RWPE1 (cell line): ENCODE results near the gene POU6F2.

Source experiments
- CTCF ChIA-PET: fragments of 350-600 bp; sonication (Branson Sonifier 250); formaldehyde crosslinking; extraction: SDS; loops from one replicate; lab custom pipeline; 2021; lab: Yijun Ruan, JAX
- POLR2A ChIA-PET: fragments of 400-600 bp; formaldehyde crosslinking; extraction: SDS; loops from one replicate; lab custom pipeline; 2020; ENCODE audit warnings: antibody characterized with exemption; ENCODE audit not compliant: low non-redundant PET; lab: Yijun Ruan, JAX
- DNase-seq: peaks from one replicate; pipeline ENCODE4 v3.0.0; 2012; ENCODE audit warnings: low spot score
- H3K27ac ChIP-seq: fragments of 450-650 bp; 2 replicates; pipeline ENCODE4 v1.5.1; 2017
- TF ChIP-seq, protein P1 (sequence below): fragments of 450-650 bp; conservative IDR thresholded peaks from 2 replicates; pipeline ENCODE4 v1.5.1; 2017; ENCODE audit warnings: low read depth, mild to moderate bottlenecking

POU6F2 gene

DNA sequence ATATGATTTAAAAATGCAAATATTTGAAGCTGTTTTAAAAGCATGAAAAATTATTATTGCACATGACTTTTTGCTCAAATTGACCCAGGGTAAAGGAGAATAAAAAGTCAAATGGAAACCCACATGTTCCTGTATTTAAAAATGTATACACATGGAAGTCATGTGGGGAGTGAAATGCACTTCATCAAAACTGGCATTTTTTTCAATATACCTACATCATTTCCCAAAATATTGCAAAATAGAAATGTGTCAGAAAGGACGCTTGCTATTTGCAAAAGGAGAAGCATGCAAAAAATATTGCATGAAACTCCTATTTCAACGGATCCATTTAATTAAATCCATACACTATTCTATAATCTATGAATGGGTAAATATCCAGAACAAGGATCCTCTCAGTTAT lies 117.0 kb downstream of the POU6F2 start:
- ChIA-PET POLR2A (no interaction called here), CTCF (interaction anchor here (0.6 kb wide), 1 partner anchor 160 kb away, joined by 3 read pairs; no protein-coding TSS in a partner anchor)
- no peak for DNase-seq
- TF ChIP-seq, protein P1, sequence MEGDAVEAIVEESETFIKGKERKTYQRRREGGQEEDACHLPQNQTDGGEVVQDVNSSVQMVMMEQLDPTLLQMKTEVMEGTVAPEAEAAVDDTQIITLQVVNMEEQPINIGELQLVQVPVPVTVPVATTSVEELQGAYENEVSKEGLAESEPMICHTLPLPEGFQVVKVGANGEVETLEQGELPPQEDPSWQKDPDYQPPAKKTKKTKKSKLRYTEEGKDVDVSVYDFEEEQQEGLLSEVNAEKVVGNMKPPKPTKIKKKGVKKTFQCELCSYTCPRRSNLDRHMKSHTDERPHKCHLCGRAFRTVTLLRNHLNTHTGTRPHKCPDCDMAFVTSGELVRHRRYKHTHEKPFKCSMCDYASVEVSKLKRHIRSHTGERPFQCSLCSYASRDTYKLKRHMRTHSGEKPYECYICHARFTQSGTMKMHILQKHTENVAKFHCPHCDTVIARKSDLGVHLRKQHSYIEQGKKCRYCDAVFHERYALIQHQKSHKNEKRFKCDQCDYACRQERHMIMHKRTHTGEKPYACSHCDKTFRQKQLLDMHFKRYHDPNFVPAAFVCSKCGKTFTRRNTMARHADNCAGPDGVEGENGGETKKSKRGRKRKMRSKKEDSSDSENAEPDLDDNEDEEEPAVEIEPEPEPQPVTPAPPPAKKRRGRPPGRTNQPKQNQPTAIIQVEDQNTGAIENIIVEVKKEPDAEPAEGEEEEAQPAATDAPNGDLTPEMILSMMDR = no peak
- H3K27ac ChIP-seq = no peak overlapping the region

DNA sequence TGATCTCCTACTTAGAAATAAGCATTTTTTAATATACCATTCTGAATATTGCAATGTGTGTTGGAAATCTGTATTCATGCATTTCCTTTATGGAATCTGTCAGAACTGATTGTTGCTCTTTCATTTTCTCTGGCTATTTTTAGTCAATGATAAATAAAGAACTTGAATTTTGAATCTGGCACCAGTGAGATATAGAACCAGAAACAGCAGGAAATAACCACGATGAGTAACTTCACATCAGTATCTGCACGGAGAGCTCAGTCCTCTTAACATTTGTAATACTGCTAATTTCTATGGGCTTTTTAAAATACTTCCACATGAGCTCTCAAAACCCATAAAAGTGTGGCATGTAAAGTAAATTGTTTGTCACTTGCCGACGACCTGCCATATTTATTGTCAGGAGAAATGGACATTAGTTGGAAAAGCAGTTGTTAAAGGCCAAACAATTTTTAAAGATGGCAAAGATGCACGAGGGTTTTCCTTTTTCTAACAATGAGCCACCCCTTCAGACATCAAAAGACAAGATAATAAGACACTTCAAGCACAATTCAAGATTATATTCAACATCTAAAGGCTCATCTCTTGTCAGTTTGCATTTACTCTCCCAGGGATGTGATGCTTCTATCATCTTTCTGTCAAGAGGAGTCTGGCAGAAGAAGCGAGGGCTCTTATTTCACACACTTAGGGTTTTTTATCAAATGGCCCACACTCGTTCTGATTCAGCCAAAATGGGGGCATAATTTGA lies 118.3 kb downstream of the POU6F2 start:
- no peak for DNase-seq

DNA sequence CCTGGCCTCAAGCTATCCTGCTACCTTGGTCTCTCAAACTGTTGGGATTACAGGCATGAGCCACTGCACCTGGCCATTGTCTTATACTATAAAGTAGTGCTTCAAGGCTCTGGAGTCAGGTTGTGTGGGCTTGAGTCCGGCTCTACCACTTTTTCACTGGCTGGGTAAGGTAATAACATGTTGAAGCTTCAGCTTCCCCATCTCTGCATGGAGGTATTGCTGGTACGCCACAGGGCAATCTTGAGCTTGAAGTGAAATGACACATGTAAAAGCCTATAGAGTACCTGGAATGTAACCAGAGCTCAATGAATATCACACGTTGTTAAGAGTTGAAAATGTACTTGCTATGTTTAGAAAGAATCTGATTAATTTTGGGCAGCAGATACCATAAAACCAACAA lies 120.8 kb downstream of the POU6F2 start:
- POLR2A ChIA-PET = no interaction called here
- DNase-seq = no peak
- CTCF ChIA-PET = interaction anchor here (0.6 kb wide), 1 partner anchor 241 kb away, joined by 3 read pairs; no protein-coding TSS in a partner anchor
- no peak overlapping the region for H3K27ac ChIP-seq
- TF ChIP-seq, protein P1 = no peak

More for the DNA sequence above, 118.3 kb downstream of the POU6F2 start:
- no peak overlapping the region for H3K27ac ChIP-seq
- ChIA-PET POLR2A (interaction anchor here (0.6 kb wide), 1 partner anchor 216 kb away, joined by 3 read pairs; no protein-coding TSS in a partner anchor), CTCF (no interaction called here)
- TF ChIP-seq, protein P1 = no peak

DNA sequence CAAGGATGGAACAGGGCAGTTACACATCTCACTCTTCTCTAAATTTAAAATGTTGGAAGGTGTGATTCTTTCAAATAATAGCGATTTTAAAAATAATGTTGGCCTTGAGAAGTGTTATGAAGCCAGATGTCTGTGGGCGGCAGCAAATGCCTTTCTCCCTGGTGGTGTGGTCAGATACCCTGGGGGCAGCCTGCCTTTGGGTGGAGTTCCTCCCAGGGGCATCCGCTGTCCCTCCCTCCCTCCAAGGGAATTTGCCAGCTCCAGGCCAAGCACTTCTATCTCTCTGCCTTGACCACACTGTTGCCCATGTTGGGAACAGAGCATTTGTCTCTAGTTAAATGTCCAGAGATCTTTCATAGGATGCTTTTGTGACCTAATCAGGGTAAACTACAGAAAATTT lies 121.4 kb downstream of the POU6F2 start:
- POLR2A ChIA-PET = no interaction called here
- CTCF ChIA-PET = no interaction called here
- TF ChIP-seq, protein P1 = no peak
- H3K27ac ChIP-seq = no peak overlapping the region
- DNase-seq = no peak

DNA sequence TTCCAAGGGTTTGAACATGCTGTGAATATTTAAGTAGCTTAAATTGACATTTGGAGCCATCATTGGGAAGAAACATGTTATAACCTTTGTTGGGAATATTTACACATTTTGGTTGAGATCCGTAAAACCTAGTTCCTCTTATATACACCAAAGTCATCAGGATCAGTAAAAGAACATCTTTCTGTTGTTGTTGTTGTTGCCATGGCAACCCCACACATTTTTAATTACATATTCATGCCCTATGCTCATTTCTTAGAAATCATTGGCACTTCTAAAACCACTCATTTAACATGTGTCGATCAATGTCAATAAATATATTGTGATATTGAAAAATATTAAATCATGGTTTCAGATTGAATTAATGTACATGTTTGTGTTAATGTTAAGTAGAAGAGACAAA lies 122.6 kb downstream of the POU6F2 start:
- no peak for DNase-seq
- no peak overlapping the region for H3K27ac ChIP-seq
- CTCF ChIA-PET = no interaction called here
- TF ChIP-seq, protein P1 = no peak
- POLR2A ChIA-PET = no interaction called here

DNA sequence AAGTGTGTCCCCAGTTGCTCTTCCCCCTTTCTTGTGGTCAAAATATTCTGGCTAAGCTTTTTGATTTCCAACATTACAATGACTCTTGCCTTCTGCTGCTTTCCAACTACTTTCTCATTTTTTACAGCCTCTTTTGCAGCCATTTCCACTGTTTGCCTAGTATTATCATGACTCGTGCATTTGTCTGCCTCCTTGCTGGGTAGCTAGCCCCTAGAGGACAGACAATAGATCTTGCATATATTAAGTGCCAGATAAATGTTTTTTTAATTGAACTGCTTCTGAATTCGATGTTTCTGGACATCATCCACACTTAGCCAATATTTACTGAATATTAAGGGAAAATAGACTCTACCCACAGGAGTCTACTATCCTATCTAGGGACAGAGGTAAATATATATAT lies 124.5 kb downstream of the POU6F2 start:
- no peak overlapping the region for H3K27ac ChIP-seq
- ChIA-PET CTCF (interaction anchor here (0.7 kb wide), 1 partner anchor 71 kb away, joined by 4 read pairs; no protein-coding TSS in a partner anchor), POLR2A (no interaction called here)
- no peak for DNase-seq
- TF ChIP-seq, protein P1 = no peak
